ENCODE data around the gene TMEM40. TPM values are rescaled to one million over a fixed set of nuclear protein-coding genes. Genes with fewer than 3 reads are reported as not detected.
"Not testable (repeated sequence)": the region's sequence is repeated elsewhere in the genome, so short reads cannot be mapped to it uniquely, and the experiment has no call there.

Gene TMEM40
- total RNA-seq, 2 donors from 2014 or later, result not detected

- intact Hi-C loops (cut with DNase I), result no loop called here
- Histone ChIP-seq H3K9me3 (no peaks in the 10 kb centered on the region), H3K4me1 (no peaks in the 10 kb centered on the region), H3K4me3 (no peak overlapping the region), H3K36me3 (no peaks in the 10 kb centered on the region), H3K27me3 (no peaks in the 10 kb centered on the region), H3K27ac (no peak overlapping the region), H3K9ac (ENCODE audit: low read depth in 2 of 2, low read length in 2 of 2) (no peak overlapping the region)
- no peak for DNase-seq
- no peak for TF ChIP-seq CTCF (IDR thresholded peaks at IDR 0.05)
Measured at GRCh38 chr3:12707449-12707848, 51.6 kb downstream of the TMEM40 start.

- intact Hi-C loops (cut with DNase I), result no loop called here
- Histone ChIP-seq H3K4me3 (no peak overlapping the region), H3K9me3 (no peaks in the 10 kb centered on the region), H3K9ac (ENCODE audit: low read depth in 2 of 2, low read length in 2 of 2) (no peak overlapping the region), H3K36me3 (no peaks in the 10 kb centered on the region), H3K4me1 (no peaks in the 10 kb centered on the region), H3K27me3 (no peaks in the 10 kb centered on the region), H3K27ac (no peak overlapping the region)
- DNase-seq, result peak; percentile 65
- TF ChIP-seq CTCF (IDR thresholded peaks at IDR 0.05), result peak; percentile 73
Measured at GRCh38 chr3:12706504-12707253, 52.4 kb downstream of the TMEM40 start.

GRCh38 chr3:12705981-12706380, 53.1 kb downstream of the TMEM40 start:
- no peak overlapping the region for H3K4me3 ChIP-seq
- no peaks in the 10 kb centered on the region for H3K9me3 ChIP-seq
- no peak for TF ChIP-seq CTCF (IDR thresholded peaks at IDR 0.05)
- no peaks in the 10 kb centered on the region for H3K27me3 ChIP-seq
- H3K9ac ChIP-seq (ENCODE audit: low read depth in 2 of 2, low read length in 2 of 2), result no peak overlapping the region
- no peak overlapping the region for H3K27ac ChIP-seq
- DNase-seq, result no peak
- H3K36me3 ChIP-seq, result no peaks in the 10 kb centered on the region
- intact Hi-C loops (cut with DNase I), result no loop called here
- H3K4me1 ChIP-seq, result no peaks in the 10 kb centered on the region

- no peak overlapping the region for H3K27ac ChIP-seq
- H3K9ac ChIP-seq (ENCODE audit: low read depth in 2 of 2, low read length in 2 of 2), result no peak overlapping the region
- H3K36me3 ChIP-seq, result no peaks in the 10 kb centered on the region
- no peak for DNase-seq
- no peaks in the 10 kb centered on the region for H3K27me3 ChIP-seq
- no peak overlapping the region for H3K4me3 ChIP-seq
- intact Hi-C loops (cut with DNase I), result no loop called here
- H3K4me1 ChIP-seq, result no peaks in the 10 kb centered on the region
- no peaks in the 10 kb centered on the region for H3K9me3 ChIP-seq
- TF ChIP-seq CTCF (IDR thresholded peaks at IDR 0.05), result no peak
Measured at GRCh38 chr3:12705374-12705926, 53.6 kb downstream of the TMEM40 start.

GRCh38 chr3:12702501-12702900, 56.6 kb downstream of the TMEM40 start:
- no peaks in the 10 kb centered on the region for H3K9me3 ChIP-seq
- no peak for TF ChIP-seq CTCF (IDR thresholded peaks at IDR 0.05)
- no peaks in the 10 kb centered on the region for H3K4me1 ChIP-seq
- DNase-seq, result no peak
- H3K36me3 ChIP-seq, result no peaks in the 10 kb centered on the region
- intact Hi-C loops (cut with DNase I), result no loop called here
- H3K4me3 ChIP-seq, result no peak overlapping the region
- H3K9ac ChIP-seq (ENCODE audit: low read depth in 2 of 2, low read length in 2 of 2), result no peak overlapping the region
- no peaks in the 10 kb centered on the region for H3K27me3 ChIP-seq
- no peak overlapping the region for H3K27ac ChIP-seq

- DNase-seq; H3K27ac ChIP-seq; H3K4me1 ChIP-seq; intact Hi-C loops (cut with DNase I); H3K27me3 ChIP-seq; H3K36me3 ChIP-seq; H3K9me3 ChIP-seq; H3K4me3 ChIP-seq; H3K9ac ChIP-seq (ENCODE audit: low read depth in 2 of 2, low read length in 2 of 2): not testable (repeated sequence)
Measured at GRCh38 chr3:12701601-12702000, 57.5 kb downstream of the TMEM40 start.
